GM19438 (cell line): ENCODE results near the gene TCEA2.
"Not testable (repeated sequence)": the region's sequence is repeated elsewhere in the genome, so short reads cannot be mapped to it uniquely, and the experiment has no call there.

Experiments
- ATAC-seq: cut with Tn5 transposase; IDR thresholded peaks from one replicate; pipeline ENCODE4 v1.9.1; 2021; ENCODE audit warnings: low read depth; ENCODE audit not compliant: unreplicated experiment

TCEA2 gene

GRCh38 chr20:64076061-64076997 is 13.3 kb downstream of the TCEA2 start:
- no peak for ATAC-seq

GRCh38 chr20:64077094-64077493 is 14.1 kb downstream of the TCEA2 start:
- no peak for ATAC-seq

- ATAC-seq: no peak
Measured at GRCh38 chr20:64077541-64077875, 14.5 kb downstream of the TCEA2 start.

- peak; percentile 32 for ATAC-seq
Measured at GRCh38 chr20:64077876-64078551, 15.0 kb downstream of the TCEA2 start.

GRCh38 chr20:64078934-64079272 is 15.9 kb downstream of the TCEA2 start:
- ATAC-seq: no peak

GRCh38 chr20:64079273-64080012 is 16.4 kb downstream of the TCEA2 start, which contains the start of gene RGS19:
RGS19 (minus strand) TSS chr20:64079518; CDS start chr20:64076886, 2,632 bp downstream.
- peak; percentile 44 for ATAC-seq

- no peak for ATAC-seq
Measured at GRCh38 chr20:64080013-64080812, 17.2 kb downstream of the TCEA2 start, which contains the start of gene OPRL1. OPRL1 (plus strand) TSS chr20:64080082; CDS start chr20:64092721, 12,639 bp downstream.

- ATAC-seq: no peak
Measured at GRCh38 chr20:64080813-64081623, 18.0 kb downstream of the TCEA2 start.

GRCh38 chr20:64081624-64081964 is 18.6 kb downstream of the TCEA2 start:
- ATAC-seq: no peak

GRCh38 chr20:64082126-64082731 is 19.2 kb downstream of the TCEA2 start:
- no peak for ATAC-seq

GRCh38 chr20:64082820-64083377 is 19.9 kb downstream of the TCEA2 start:
- ATAC-seq: no peak

GRCh38 chr20:64083378-64083803 is 20.4 kb downstream of the TCEA2 start:
- no peak for ATAC-seq

GRCh38 chr20:64083804-64084684 is 21.0 kb downstream of the TCEA2 start, which contains the start of gene LKAAEAR1:
LKAAEAR1 (minus strand) TSS chr20:64084398; CDS start chr20:64084219, 179 bp downstream.
- ATAC-seq: no peak

GRCh38 chr20:64084685-64085152 is 21.7 kb downstream of the TCEA2 start:
- ATAC-seq: no peak

- no peak for ATAC-seq
Measured at GRCh38 chr20:64086801-64087200, 23.8 kb downstream of the TCEA2 start.

GRCh38 chr20:64087226-64087825 is 24.3 kb downstream of the TCEA2 start:
- ATAC-seq: not testable (repeated sequence)

- ATAC-seq: not testable (repeated sequence)
Measured at GRCh38 chr20:64088586-64088985, 25.6 kb downstream of the TCEA2 start.
